Astrocyte of the cerebellum (primary cell): ENCODE measurements around the gene TPSD1.
"Not testable (repeated sequence)": the region's sequence is repeated elsewhere in the genome, so short reads cannot be mapped to it uniquely, and the experiment has no call there.

Experiments
- DNase-seq: peaks from one replicate; pipeline ENCODE4 v3.0.0-alpha.2; 2011; ENCODE audit warnings: low read depth
- H3K4me3 ChIP-seq: 2 replicates; pipeline ENCODE4 v1.5.1; 2011; ENCODE audit warnings: mild to moderate bottlenecking, low read depth, low read length, moderate library complexity
- in situ Hi-C: cut with HindIII; loops from 2 replicates; pipeline ENCODE4 v1.10.0; 2017; ENCODE audit warnings: low sequenced_read_pairs
- TF ChIP-seq, protein P1 (sequence below): IDR thresholded peaks from 2 replicates; pipeline ENCODE4 v1.5.1; 2012; ENCODE audit warnings: low read length, low read depth, moderate library complexity, mild to moderate bottlenecking; ENCODE audit errors: missing control alignments

TPSD1 gene

DNA sequence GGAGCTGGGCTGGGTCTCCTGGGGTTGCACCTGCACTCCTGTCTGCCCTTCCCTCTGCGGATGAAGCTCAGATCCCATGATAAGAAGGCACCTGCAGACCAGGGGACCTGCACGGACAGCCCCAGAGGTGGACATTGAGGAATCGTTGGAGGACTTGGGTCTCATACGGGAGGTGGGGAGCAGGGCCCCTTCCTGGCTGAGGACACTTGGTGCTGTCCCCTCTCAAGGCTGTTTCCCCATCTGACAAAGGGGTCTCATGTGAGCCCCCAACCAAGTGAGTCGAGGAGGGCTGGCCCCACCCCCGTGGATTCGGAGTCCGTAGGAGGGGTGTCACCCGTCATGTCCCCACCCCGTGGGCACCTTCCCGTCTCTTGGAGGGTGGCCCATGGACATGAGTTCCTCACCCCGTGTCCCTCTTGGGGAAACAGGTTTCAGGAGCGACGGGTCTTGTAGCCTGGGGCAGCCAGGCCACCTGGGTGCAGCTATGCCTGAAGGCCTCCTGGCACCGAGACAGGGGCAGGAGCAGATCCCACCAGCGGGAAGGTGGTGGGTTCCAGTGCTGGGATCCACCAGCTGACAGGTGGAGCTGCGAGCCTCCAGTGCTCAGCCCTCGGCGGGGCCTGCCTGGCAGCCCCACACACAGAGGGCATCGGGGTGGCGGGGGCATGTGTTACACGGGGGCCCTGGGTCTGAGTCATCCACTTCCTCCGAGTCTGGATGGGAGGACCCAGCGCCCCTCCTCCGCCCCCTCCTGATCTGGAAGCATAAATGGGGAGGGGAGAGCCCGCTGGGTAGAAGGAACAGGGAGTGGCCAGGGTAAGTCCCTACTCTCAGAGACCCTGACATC, at the start of gene TPSD1:
TSS of gene TPSD1 (plus strand) at position 794 of the 847 bp plus-strand sequence. CDS start 212 bp downstream, outside the sequence.
- in situ Hi-C loops, DNase-seq, H3K4me3 ChIP-seq: not testable (repeated sequence)

DNA sequence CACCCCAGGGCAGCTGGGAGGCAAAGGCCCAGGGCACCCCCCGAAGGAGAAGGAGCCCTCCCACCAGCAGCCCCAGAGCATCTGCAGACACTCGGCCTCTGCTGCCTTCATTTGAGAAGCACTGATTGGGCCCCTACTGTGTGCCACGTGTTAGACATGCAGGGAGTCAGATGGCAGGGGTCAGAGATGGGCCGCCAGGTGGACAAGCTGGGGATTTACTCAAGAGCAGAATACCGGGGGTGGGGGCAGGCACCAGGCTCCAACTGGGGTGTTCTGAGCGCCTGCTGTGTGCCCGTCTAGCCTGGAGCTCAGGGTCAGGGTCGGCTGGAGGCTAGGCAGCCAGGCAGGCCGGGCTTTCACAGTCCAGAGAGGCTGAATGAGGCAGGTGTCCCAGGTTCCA, 49.5 kb upstream of the TPSD1 start:
- H3K4me3 ChIP-seq, result no peak overlapping the region
- in situ Hi-C loops, result no loop called here
- DNase-seq, result no peak
- TF ChIP-seq, protein P1, sequence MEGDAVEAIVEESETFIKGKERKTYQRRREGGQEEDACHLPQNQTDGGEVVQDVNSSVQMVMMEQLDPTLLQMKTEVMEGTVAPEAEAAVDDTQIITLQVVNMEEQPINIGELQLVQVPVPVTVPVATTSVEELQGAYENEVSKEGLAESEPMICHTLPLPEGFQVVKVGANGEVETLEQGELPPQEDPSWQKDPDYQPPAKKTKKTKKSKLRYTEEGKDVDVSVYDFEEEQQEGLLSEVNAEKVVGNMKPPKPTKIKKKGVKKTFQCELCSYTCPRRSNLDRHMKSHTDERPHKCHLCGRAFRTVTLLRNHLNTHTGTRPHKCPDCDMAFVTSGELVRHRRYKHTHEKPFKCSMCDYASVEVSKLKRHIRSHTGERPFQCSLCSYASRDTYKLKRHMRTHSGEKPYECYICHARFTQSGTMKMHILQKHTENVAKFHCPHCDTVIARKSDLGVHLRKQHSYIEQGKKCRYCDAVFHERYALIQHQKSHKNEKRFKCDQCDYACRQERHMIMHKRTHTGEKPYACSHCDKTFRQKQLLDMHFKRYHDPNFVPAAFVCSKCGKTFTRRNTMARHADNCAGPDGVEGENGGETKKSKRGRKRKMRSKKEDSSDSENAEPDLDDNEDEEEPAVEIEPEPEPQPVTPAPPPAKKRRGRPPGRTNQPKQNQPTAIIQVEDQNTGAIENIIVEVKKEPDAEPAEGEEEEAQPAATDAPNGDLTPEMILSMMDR, result no peak

DNA sequence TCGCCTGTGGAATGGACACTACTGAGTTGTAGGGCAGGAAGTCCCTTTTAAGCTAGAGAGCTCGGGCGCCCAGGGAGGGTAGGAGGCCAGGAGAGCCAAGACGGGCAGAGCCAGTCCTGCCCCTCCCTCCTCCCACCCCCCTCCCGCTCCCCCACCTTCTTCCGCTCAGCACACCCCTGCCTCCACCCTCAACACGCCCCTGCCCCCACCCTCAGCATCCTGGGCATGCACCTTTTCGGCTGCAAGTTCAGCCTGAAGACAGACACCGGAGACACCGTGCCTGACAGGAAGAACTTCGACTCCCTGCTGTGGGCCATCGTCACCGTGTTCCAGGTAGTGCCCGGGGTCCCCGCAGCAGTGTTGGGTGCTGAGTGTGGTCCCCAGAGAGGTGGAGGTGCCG, 49.1 kb upstream of the TPSD1 start:
- H3K4me3 ChIP-seq, result no peak overlapping the region
- TF ChIP-seq, protein P1, result no peak
- in situ Hi-C loops, result no loop called here
- DNase-seq, result no peak

DNA sequence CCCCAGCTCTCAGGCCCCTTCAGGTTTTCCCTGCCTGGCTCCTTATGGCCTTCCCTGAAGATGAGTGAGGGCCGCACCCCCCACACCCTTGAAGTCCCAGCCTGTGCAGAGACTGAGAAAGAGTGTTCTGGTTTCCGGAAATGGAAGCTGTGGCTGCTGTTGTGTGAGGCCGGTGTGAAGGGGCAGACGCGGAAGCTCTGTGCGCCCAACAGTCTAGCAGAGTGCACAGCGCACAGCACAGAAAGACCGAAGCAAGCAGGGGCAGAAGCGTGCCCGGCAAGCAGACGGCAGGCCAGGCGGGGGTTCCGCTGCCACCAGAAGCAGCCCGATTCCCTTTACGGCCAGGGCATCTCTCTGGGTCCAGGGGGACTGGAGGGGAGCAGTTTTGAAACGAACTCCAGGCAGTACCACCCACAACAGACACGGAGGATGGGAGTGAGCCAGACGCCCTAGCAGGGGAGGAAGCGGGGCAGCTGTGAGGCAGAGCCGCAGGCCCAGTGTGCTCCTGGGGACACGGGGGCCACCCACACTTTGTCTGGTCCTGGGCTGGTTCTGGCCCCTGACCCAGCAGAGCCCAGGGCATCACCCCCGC, 47.5 kb upstream of the TPSD1 start:
- in situ Hi-C loops, result no loop called here

DNA sequence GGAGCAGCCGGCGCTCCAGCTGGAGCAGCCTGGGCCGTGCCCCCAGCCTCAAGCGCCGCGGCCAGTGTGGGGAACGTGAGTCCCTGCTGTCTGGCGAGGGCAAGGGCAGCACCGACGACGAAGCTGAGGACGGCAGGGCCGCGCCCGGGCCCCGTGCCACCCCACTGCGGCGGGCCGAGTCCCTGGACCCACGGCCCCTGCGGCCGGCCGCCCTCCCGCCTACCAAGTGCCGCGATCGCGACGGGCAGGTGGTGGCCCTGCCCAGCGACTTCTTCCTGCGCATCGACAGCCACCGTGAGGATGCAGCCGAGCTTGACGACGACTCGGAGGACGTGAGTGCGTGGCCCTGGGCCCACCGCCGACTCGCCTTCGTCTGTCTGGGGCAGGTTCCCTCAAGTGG, 46.8 kb upstream of the TPSD1 start:
- no peak overlapping the region for H3K4me3 ChIP-seq
- DNase-seq, result no peak
- in situ Hi-C loops, result no loop called here
- TF ChIP-seq, protein P1, result no peak

More for the DNA sequence above, 47.5 kb upstream of the TPSD1 start:
- TF ChIP-seq, protein P1, result no peak
- DNase-seq, result no peak
- no peak overlapping the region for H3K4me3 ChIP-seq

GRCh38 chr16:1210461-1210860, 45.4 kb upstream of the TPSD1 start:
- H3K4me3 ChIP-seq, result no peak overlapping the region
- DNase-seq, result no peak
- TF ChIP-seq, protein P1, result no peak
- in situ Hi-C loops, result no loop called here
